H1 (cell line): ENCODE data around the gene BCAR1. TPM values are rescaled to one million over a fixed set of nuclear protein-coding genes. Genes with fewer than 3 reads are reported as not detected.

ENCODE experiments used
- CTCF ChIA-PET: fragments of 300-600 bp; sonication (Branson Sonifier 250); formaldehyde crosslinking; loops from one replicate; lab custom pipeline; 2021; ENCODE audit not compliant: partially characterized antibody; lab: Charles Lee
- POLR2A ChIA-PET: fragments of 300-600 bp; sonication (Branson Sonifier 250); formaldehyde crosslinking; loops from one replicate; lab custom pipeline; 2021; ENCODE audit warnings: inconsistent platforms; ENCODE audit not compliant: partially characterized antibody; lab: Charles Lee
- DNase-seq, 2 experiments: peaks; one replicate each; pipeline versions ENCODE4 v3.0.0 to v3.0.0-alpha.2; 2010 to 2022; ENCODE audit warnings: low spot score in 2 of 2, low read depth in 1 of 2, mixed read lengths in 1 of 2
- FAIRE-seq: peaks from 2 replicates; lab custom pipeline; 2011; peaks lifted over from hg19 to GRCh38; lab: Jason Lieb, UNC
- H2AFZ ChIP-seq: 2 replicates; pipeline ENCODE4 v1.8.1; 2012; ENCODE audit warnings: low read length, inconsistent platforms
- H2AK5ac ChIP-seq: 2 replicates; pipeline ENCODE4 v1.6.1; 2013; ENCODE audit warnings: low read depth, low read length
- H2BK120ac ChIP-seq: replicated peaks from 2 replicates; pipeline ENCODE3; 2013; ENCODE audit warnings: low read depth, low read length, inconsistent platforms
- H2BK12ac ChIP-seq: 2 replicates; pipeline ENCODE4 v1.6.1; 2013; ENCODE audit warnings: low read depth, low read length
- H2BK15ac ChIP-seq: 2 replicates; pipeline ENCODE4 v1.6.1; 2013; ENCODE audit warnings: low read length
- H2BK20ac ChIP-seq: 2 replicates; pipeline ENCODE4 v1.6.1; 2013; ENCODE audit warnings: low read length
- H2BK5ac ChIP-seq: 2 replicates; pipeline ENCODE4 v1.6.1; 2013; ENCODE audit warnings: low read depth, low read length
- H3K14ac ChIP-seq: 2 replicates; pipeline ENCODE4 v1.6.1; 2013; ENCODE audit warnings: inconsistent platforms; ENCODE audit not compliant: insufficient read length
- H3K18ac ChIP-seq: 2 replicates; pipeline ENCODE4 v1.6.1; 2013; ENCODE audit warnings: low read length; ENCODE audit errors: extremely low read depth
- H3K23ac ChIP-seq: 2 replicates; pipeline ENCODE4 v1.6.1; 2013; ENCODE audit warnings: inconsistent platforms; ENCODE audit not compliant: insufficient read length
- H3K23me2 ChIP-seq: 2 replicates; pipeline ENCODE4 v1.6.1; 2013; ENCODE audit warnings: low read depth, low read length
- H3K27ac ChIP-seq: 2 replicates; pipeline ENCODE4 v1.6.1; 2011; ENCODE audit warnings: low read depth, low read length, inconsistent platforms
- H3K27me3 ChIP-seq, 4 experiments: replicated peaks in 1 of 4; 1 replicate in 1 of 4; 2 replicates in 3 of 4; pipeline versions ENCODE4 v1.6.1 to v1.8.1; 2011 to 2013; ENCODE audit warnings: low read length in 3 of 4, mild to moderate bottlenecking in 3 of 4, inconsistent platforms in 2 of 4, mixed read lengths in 2 of 4, moderate library complexity in 1 of 4; ENCODE audit not compliant: control insufficient read depth in 3 of 4, insufficient read depth in 3 of 4; ENCODE audit errors: extremely low read depth in 1 of 4
- H3K36me3 ChIP-seq, 4 experiments: 2 replicates each; pipeline versions ENCODE4 v1.6.1 to v1.8.1; 2011 to 2013; ENCODE audit warnings: mild to moderate bottlenecking in 4 of 4, low read length in 3 of 4, moderate library complexity in 2 of 4, control low read depth in 1 of 4, inconsistent platforms in 1 of 4; ENCODE audit not compliant: insufficient read depth in 4 of 4, control insufficient read depth in 2 of 4
- H3K4ac ChIP-seq: replicated peaks from 2 replicates; pipeline ENCODE3; 2013; ENCODE audit warnings: low read length, low read depth, mixed read lengths, inconsistent platforms; ENCODE audit not compliant: insufficient read length
- H3K4me1 ChIP-seq, 4 experiments: replicated peaks in 1 of 4; 1 replicate in 1 of 4; 2 replicates in 3 of 4; pipeline versions ENCODE4 v1.6.1 to v1.8.1; 2011 to 2013; ENCODE audit warnings: low read length in 3 of 4, inconsistent platforms in 2 of 4, mixed read lengths in 1 of 4; ENCODE audit not compliant: insufficient read depth in 4 of 4, control insufficient read depth in 3 of 4
- H3K4me2 ChIP-seq, 2 experiments: 2 replicates each; pipeline versions ENCODE4 v1.6.1 to v1.8.1; 2011 to 2013; ENCODE audit warnings: low read depth in 2 of 2, low read length in 2 of 2, control low read depth in 1 of 2, inconsistent platforms in 1 of 2, mild to moderate bottlenecking in 1 of 2; ENCODE audit not compliant: insufficient read depth in 1 of 2
- H3K4me3 ChIP-seq, 4 experiments: fragments of 200-600, 300-600 bp in 1 of 4; sonication (generic), shearing (Covaris generic), sonication (Bioruptor Twin) in 1 of 4; 2 replicates each; pipeline versions ENCODE4 v1.5.1 to v1.8.1; 2011 to 2016; ENCODE audit warnings: low read length in 4 of 4, low read depth in 3 of 4, control low read depth in 2 of 4, inconsistent platforms in 2 of 4, mild to moderate bottlenecking in 2 of 4, mixed read lengths in 1 of 4, moderate library complexity in 1 of 4; ENCODE audit not compliant: insufficient read depth in 2 of 4; ENCODE audit errors: extremely low read depth in 1 of 4
- H3K56ac ChIP-seq: replicated peaks from 2 replicates; pipeline ENCODE3; 2013; ENCODE audit warnings: low read depth, mild to moderate bottlenecking, mixed read lengths, low read length, inconsistent platforms; ENCODE audit not compliant: insufficient read length
- H3K79me1 ChIP-seq: 2 replicates; pipeline ENCODE4 v1.6.1; 2013; ENCODE audit warnings: low read depth, low read length, control low read depth
- H3K79me2 ChIP-seq, 2 experiments: 2 replicates each; pipeline versions ENCODE4 v1.6.1 to v1.8.1; 2012 to 2013; ENCODE audit warnings: low read length in 2 of 2, mild to moderate bottlenecking in 2 of 2, inconsistent platforms in 1 of 2; ENCODE audit not compliant: insufficient read depth in 2 of 2, control insufficient read depth in 1 of 2
- H3K9ac ChIP-seq, 4 experiments: replicated peaks in 1 of 4; 1 replicate in 1 of 4; 2 replicates in 3 of 4; pipeline versions ENCODE4 v1.6.1 to v1.8.1; 2011 to 2013; ENCODE audit warnings: low read depth in 3 of 4, low read length in 3 of 4, control low read depth in 2 of 4, mild to moderate bottlenecking in 2 of 4, moderate library complexity in 2 of 4, inconsistent platforms in 1 of 4; ENCODE audit errors: extremely low read depth in 1 of 4
- H3K9me3 ChIP-seq, 2 experiments: 2 replicates each; pipeline versions ENCODE4 v1.6.1 to v1.8.1; 2012 to 2013; ENCODE audit warnings: mild to moderate bottlenecking in 2 of 2, moderate library complexity in 2 of 2, control low read depth in 1 of 2, inconsistent platforms in 1 of 2, low read depth in 1 of 2, low read length in 1 of 2, mixed read lengths in 1 of 2; ENCODE audit not compliant: insufficient read depth in 2 of 2
- H4K20me1 ChIP-seq, 2 experiments: replicated peaks in 1 of 2; 2 replicates each; pipeline versions ENCODE3 to v1.8.1; 2011 to 2013; ENCODE audit warnings: inconsistent platforms in 2 of 2, low read length in 2 of 2, mild to moderate bottlenecking in 1 of 2; ENCODE audit not compliant: insufficient read depth in 2 of 2, control insufficient read depth in 1 of 2
- H4K5ac ChIP-seq: 2 replicates; pipeline ENCODE4 v1.6.1; 2013; ENCODE audit warnings: low read length, low read depth, mixed read lengths, inconsistent platforms; ENCODE audit not compliant: insufficient read length
- H4K8ac ChIP-seq: 2 replicates; pipeline ENCODE4 v1.8.0; 2013; ENCODE audit warnings: mild to moderate bottlenecking, moderate library complexity, low read length, inconsistent platforms; ENCODE audit not compliant: insufficient read depth; ENCODE audit errors: extremely low read depth
- H4K91ac ChIP-seq: replicated peaks from 2 replicates; pipeline ENCODE3; 2013; ENCODE audit warnings: low read length, mixed read lengths, inconsistent platforms; ENCODE audit not compliant: insufficient read length
- BRCA1 ChIP-seq: IDR thresholded peaks from 2 replicates; pipeline ENCODE4 v1.6.1; 2012; ENCODE audit warnings: low read depth, low read length, improper control_type of control experiment
- CBX5 ChIP-seq: fragments of 300-800, 300-1000 bp; sonication (generic); IDR thresholded peaks from 2 replicates; pipeline ENCODE4 v1.7.1; 2016; ENCODE audit warnings: antibody characterized with exemption, low read length, low read depth
- CEBPB ChIP-seq: IDR thresholded peaks from 2 replicates; pipeline ENCODE4 v1.6.1; 2012; ENCODE audit warnings: low read depth, low read length
- CHD2 ChIP-seq: IDR thresholded peaks from 2 replicates; pipeline ENCODE4 v1.6.1; 2012; ENCODE audit warnings: low read length, improper control_type of control experiment
- CREB1 ChIP-seq: IDR thresholded peaks from 2 replicates; pipeline ENCODE4 v1.6.1; 2012; ENCODE audit warnings: inconsistent platforms
- EGR1 ChIP-seq: IDR thresholded peaks from 2 replicates; pipeline ENCODE4 v1.6.1; 2011; ENCODE audit warnings: low read depth, low read length, borderline replicate concordance
- JUN ChIP-seq: IDR thresholded peaks from 2 replicates; pipeline ENCODE4 v1.6.1; 2011; ENCODE audit warnings: low read depth, mild to moderate bottlenecking, improper control_type of control experiment, low read length
- KDM5A ChIP-seq: fragments of 200-600 bp; IDR thresholded peaks from 2 replicates; pipeline ENCODE4 v1.7.1; 2012; ENCODE audit warnings: mild to moderate bottlenecking, low read length, inconsistent platforms, mixed read lengths
- NRF1 ChIP-seq: IDR thresholded peaks from 2 replicates; pipeline ENCODE4 v1.6.1; 2011; ENCODE audit warnings: mild to moderate bottlenecking, low read depth, low read length, improper control_type of control experiment
- SIN3A ChIP-seq, 2 experiments: IDR thresholded peaks in 1 of 2; conservative IDR thresholded peaks in 1 of 2; 2 replicates each; pipeline ENCODE4 v1.6.1; 2011 to 2012; ENCODE audit warnings: low read length in 2 of 2, improper control_type of control experiment in 1 of 2, low read depth in 1 of 2, mild to moderate bottlenecking in 1 of 2
- SIRT6 ChIP-seq: IDR thresholded peaks from one replicate; pipeline ENCODE4 v1.7.1; 2012; ENCODE audit warnings: low read length, inconsistent platforms
- ZNF274 ChIP-seq: IDR thresholded peaks from 2 replicates; pipeline ENCODE4 v1.7.0; 2012; ENCODE audit warnings: low read length, borderline replicate concordance; ENCODE audit errors: extremely low read depth
- WGBS, 2 experiments: shearing (Covaris generic) in 1 of 2; methylation state at CpG; one replicate each; pipeline versions ENCODE4 v1.1.6 to v1.1.7; 2013 to 2015; ENCODE audit warnings: low lambda C conversion rate in 2 of 2, mixed read lengths in 2 of 2, inconsistent platforms in 1 of 2, low coverage in 1 of 2, missing lambda C conversion rate in 1 of 2; ENCODE audit not compliant: insufficient replicate concordance in 2 of 2, insufficient coverage in 1 of 2, insufficient read length in 1 of 2; ENCODE audit errors: extremely low coverage in 1 of 2, missing lambda C conversion rate in 1 of 2; 5-methylcytosine and 5-hydroxymethylcytosine counted together
- polyA plus RNA-seq, 7 experiments: library from polyadenylated mRNA; depleted of rRNA in 3 of 7; stranded (reverse) in 5 of 7; unstranded in 2 of 7; fragments of >200 nt in 5 of 7; fragments of 200-250 nt in 2 of 7; gene quantifications; 1 replicate in 5 of 7; 2 replicates in 1 of 7; 4 replicates in 1 of 7; pipeline versions ENCODE4 v1.2.1 to v1.2.3, GENCODE V29; 2011 to 2013; ENCODE audit warnings: missing spikeins in 2 of 7, mixed read lengths in 2 of 7
- total RNA-seq: library from RNA; stranded (reverse); fragmentation: NEBNext Ultra II Directional; extraction: Animal tissue kit (Norgen Biotek cat#: 25700); gene quantifications from 2 replicates; pipeline ENCODE4 v1.2.1, GENCODE V29; 2021
- TF ChIP-seq, protein P1 (sequence below): IDR thresholded peaks from 2 replicates; pipeline ENCODE4 v1.6.1; 2011; ENCODE audit warnings: low read depth, mild to moderate bottlenecking, low read length; ENCODE audit not compliant: insufficient read depth
- TF ChIP-seq, protein P2 (sequence below): IDR thresholded peaks from 2 replicates; pipeline ENCODE4 v1.6.1; 2012; ENCODE audit warnings: inconsistent platforms

BCAR1 gene
- total and polyA plus RNA-seq, 2 of the 8 experiments (the other 6 are each of a cell fraction or from before 2014, with no cell fraction given), result 59.8 to 105 TPM

DNA sequence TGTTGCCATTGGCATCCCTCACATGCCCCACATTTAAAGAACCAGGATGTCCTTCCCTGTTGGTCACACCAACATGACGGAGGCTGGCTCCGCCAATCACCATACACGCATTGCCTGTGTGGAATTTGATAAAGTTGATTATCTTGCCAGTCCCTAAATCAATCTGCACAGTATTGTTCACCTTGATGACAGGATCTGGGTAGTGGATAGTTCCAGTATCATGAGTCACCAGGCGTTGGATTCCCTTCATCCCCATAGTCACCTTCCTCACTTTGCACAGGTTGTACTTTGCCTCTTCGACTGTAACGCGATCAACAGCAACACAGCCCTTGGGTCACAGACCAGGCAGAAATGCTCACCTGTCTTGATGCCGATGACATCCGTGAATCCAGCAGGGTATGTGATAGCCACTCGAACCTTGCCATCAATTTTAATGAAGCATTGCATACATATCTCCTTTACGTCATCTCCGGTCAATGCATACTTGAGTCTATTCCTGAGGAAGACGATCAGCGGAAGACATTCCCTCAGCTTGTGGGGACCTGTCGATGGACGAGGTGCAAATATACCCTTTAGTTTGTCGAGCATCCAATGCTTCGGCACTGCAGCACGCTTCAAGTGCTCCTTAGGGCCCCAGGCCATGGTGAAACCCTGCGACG is 58.7 kb downstream of the BCAR1 start:
- WGBS, 2 experiments, result 96% methylated on average over 21 of the region's 21 CpGs; no CpG with 5 or more reads in 1 of the 2 experiments
- no peaks in the 10 kb centered on the region for H3K79me2 ChIP-seq
- no peaks in the 10 kb centered on the region for H4K20me1 ChIP-seq
- H2BK120ac ChIP-seq, result no peak overlapping the region
- no peak overlapping the region for H4K8ac ChIP-seq
- DNase-seq, result no peak
- ChIA-PET CTCF (interaction anchor here (0.7 kb wide), 1 partner anchor 220 kb away, joined by 5 read pairs; no protein-coding TSS in a partner anchor), POLR2A (no interaction called here)
- no peaks in the 10 kb centered on the region for H3K79me1 ChIP-seq
- no peak overlapping the region for H4K91ac ChIP-seq
- H3K4me3 ChIP-seq, result no peak overlapping the region
- no peak overlapping the region for H2BK12ac ChIP-seq
- no peak overlapping the region for H3K9ac ChIP-seq
- no peaks in the 10 kb centered on the region for H3K9me3 ChIP-seq
- H3K27ac ChIP-seq, result no peak overlapping the region
- H3K4me2 ChIP-seq, result no peak overlapping the region
- H3K56ac ChIP-seq, result no peak overlapping the region
- H3K23me2 ChIP-seq, result no peaks in the 10 kb centered on the region
- no peaks in the 10 kb centered on the region for H3K27me3 ChIP-seq
- no peak overlapping the region for H2BK15ac ChIP-seq
- no peak overlapping the region for H3K23ac ChIP-seq
- FAIRE-seq, result no peak
- no peak overlapping the region for H2BK5ac ChIP-seq
- no peaks in the 10 kb centered on the region for H3K36me3 ChIP-seq
- no peak overlapping the region for H2AK5ac ChIP-seq
- H3K4me1 ChIP-seq, result no peaks in the 10 kb centered on the region
- no peak overlapping the region for H3K18ac ChIP-seq
- H2BK20ac ChIP-seq, result no peak overlapping the region
- no peak overlapping the region for H3K14ac ChIP-seq
- H2AFZ ChIP-seq, result no peak overlapping the region
- no peak overlapping the region for H3K4ac ChIP-seq
- H4K5ac ChIP-seq, result no peak overlapping the region
- TF ChIP-seq SIN3A (conservative IDR thresholded peaks at IDR 0.05 in 1 of 2, IDR thresholded peaks at IDR 0.05 in 1 of 2; ENCODE audit: low read depth in 1 of 2, low read length in 2 of 2) (no peak), JUN (no peak), SIRT6 (no peak), CREB1 (no peak), CEBPB (no peak), BRCA1 (no peak), CBX5 (no peak), KDM5A (no peak), CHD2 (no peak), ZNF274 (no peak), EGR1 (no peak), NRF1 (no peak)
- TF ChIP-seq, protein P1, sequence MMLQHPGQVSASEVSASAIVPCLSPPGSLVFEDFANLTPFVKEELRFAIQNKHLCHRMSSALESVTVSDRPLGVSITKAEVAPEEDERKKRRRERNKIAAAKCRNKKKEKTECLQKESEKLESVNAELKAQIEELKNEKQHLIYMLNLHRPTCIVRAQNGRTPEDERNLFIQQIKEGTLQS, result no peak
- TF ChIP-seq, protein P2, sequence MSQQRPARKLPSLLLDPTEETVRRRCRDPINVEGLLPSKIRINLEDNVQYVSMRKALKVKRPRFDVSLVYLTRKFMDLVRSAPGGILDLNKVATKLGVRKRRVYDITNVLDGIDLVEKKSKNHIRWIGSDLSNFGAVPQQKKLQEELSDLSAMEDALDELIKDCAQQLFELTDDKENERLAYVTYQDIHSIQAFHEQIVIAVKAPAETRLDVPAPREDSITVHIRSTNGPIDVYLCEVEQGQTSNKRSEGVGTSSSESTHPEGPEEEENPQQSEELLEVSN, result no peak
